Ovary (tissue), 3 donors: ENCODE results near the gene ST7.

ENCODE experiments used
- EP300 ChIP-seq: sonication (generic); formaldehyde crosslinking; IDR thresholded peaks from one replicate; pipeline ENCODE4 v1.6.1; 2017; ENCODE audit warnings: antibody characterized with exemption
- POLR2A ChIP-seq: fragments of 450-650 bp; IDR thresholded peaks from one replicate; pipeline ENCODE4 v1.6.1; 2017; ENCODE audit warnings: antibody characterized with exemption, mild to moderate bottlenecking, moderate library complexity
- TF ChIP-seq, protein P1 (sequence below), 3 donors: fragments of 450-650 bp in 2 of 3; fragments of 200-600 bp in 1 of 3; IDR thresholded peaks; one replicate each; pipeline versions ENCODE4 v1.5.1 to v1.8.0; 2016 to 2022; ENCODE audit warnings: antibody characterized with exemption in 3 of 3, mild to moderate bottlenecking in 1 of 3
- donor health status: DM: no; HTN: no; CAD: no.

GRCh38 chr7:116934580-116934979 lies 18.7 kb upstream of the ST7 start:
- TF ChIP-seq, protein P1, sequence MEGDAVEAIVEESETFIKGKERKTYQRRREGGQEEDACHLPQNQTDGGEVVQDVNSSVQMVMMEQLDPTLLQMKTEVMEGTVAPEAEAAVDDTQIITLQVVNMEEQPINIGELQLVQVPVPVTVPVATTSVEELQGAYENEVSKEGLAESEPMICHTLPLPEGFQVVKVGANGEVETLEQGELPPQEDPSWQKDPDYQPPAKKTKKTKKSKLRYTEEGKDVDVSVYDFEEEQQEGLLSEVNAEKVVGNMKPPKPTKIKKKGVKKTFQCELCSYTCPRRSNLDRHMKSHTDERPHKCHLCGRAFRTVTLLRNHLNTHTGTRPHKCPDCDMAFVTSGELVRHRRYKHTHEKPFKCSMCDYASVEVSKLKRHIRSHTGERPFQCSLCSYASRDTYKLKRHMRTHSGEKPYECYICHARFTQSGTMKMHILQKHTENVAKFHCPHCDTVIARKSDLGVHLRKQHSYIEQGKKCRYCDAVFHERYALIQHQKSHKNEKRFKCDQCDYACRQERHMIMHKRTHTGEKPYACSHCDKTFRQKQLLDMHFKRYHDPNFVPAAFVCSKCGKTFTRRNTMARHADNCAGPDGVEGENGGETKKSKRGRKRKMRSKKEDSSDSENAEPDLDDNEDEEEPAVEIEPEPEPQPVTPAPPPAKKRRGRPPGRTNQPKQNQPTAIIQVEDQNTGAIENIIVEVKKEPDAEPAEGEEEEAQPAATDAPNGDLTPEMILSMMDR (IDR thresholded peaks at IDR 0.05), result no peak
- no peak for TF ChIP-seq POLR2A
- no peak for TF ChIP-seq EP300
